T-helper 1 cell treated with Interleukin-12 subunit alpha and Interleukin-12 subunit beta and Interleukin-4 antibody, amounts not matched to agents 30 μg/mL and 1 μg/mL, for 36 hours (primary cell): Measurements from ENCODE around the gene ZNF281.
"Not testable (repeated sequence)": the region's sequence is repeated elsewhere in the genome, so short reads cannot be mapped to it uniquely, and the experiment has no call there.

Source experiments
- H3K27ac Mint-ChIP-seq: one replicate; pipeline ENCODE4 v1.8.0; 2021; ENCODE audit warnings: mild to moderate bottlenecking, mixed read lengths
- H3K27me3 Mint-ChIP-seq: one replicate; pipeline ENCODE4 v1.8.0; 2021; ENCODE audit warnings: low read depth, mixed read lengths
- H3K36me3 Mint-ChIP-seq: one replicate; pipeline ENCODE4 v1.8.0; 2021; ENCODE audit warnings: low read depth, mixed read lengths
- H3K4me1 Mint-ChIP-seq: one replicate; pipeline ENCODE4 v1.8.0; 2021; ENCODE audit warnings: low read depth, mixed read lengths
- H3K4me3 Mint-ChIP-seq: one replicate; pipeline ENCODE4 v1.8.0; 2021; ENCODE audit warnings: mild to moderate bottlenecking, moderate library complexity, mixed read lengths
- H3K9me3 Mint-ChIP-seq: one replicate; pipeline ENCODE4 v1.8.0; 2021; ENCODE audit warnings: mixed read lengths

The ZNF281 gene

GRCh38 chr1:200369131-200369530 lies 40.7 kb downstream of the ZNF281 start:
- H3K4me1 Mint-ChIP-seq: peaks cover under 1% of the 10 kb centered on the region
- H3K9me3 Mint-ChIP-seq: no peaks in the 10 kb centered on the region
- H3K4me3 Mint-ChIP-seq: no peak overlapping the region
- no peak overlapping the region for H3K27ac Mint-ChIP-seq
- peaks cover 7% of the 10 kb centered on the region for H3K27me3 Mint-ChIP-seq
- no peaks in the 10 kb centered on the region for H3K36me3 Mint-ChIP-seq

GRCh38 chr1:200368556-200368955 lies 41.3 kb downstream of the ZNF281 start:
- Mint-ChIP-seq H3K27ac (no peak overlapping the region), H3K36me3 (no peaks in the 10 kb centered on the region), H3K4me3 (no peak overlapping the region), H3K27me3 (peaks cover 5% of the 10 kb centered on the region), H3K9me3 (no peaks in the 10 kb centered on the region), H3K4me1 (peaks cover 2% of the 10 kb centered on the region)

GRCh38 chr1:200367841-200368534 lies 41.8 kb downstream of the ZNF281 start:
- Mint-ChIP-seq H3K9me3 (no peaks in the 10 kb centered on the region), H3K27ac (no peak overlapping the region), H3K4me3 (no peak overlapping the region), H3K27me3 (peaks cover 4% of the 10 kb centered on the region), H3K4me1 (peaks cover 2% of the 10 kb centered on the region), H3K36me3 (no peaks in the 10 kb centered on the region)

- Mint-ChIP-seq H3K36me3 (no peaks in the 10 kb centered on the region), H3K9me3 (no peaks in the 10 kb centered on the region), H3K4me3 (no peak overlapping the region), H3K4me1 (peaks cover 2% of the 10 kb centered on the region), H3K27ac (no peak overlapping the region), H3K27me3 (no peaks in the 10 kb centered on the region)
Observed at GRCh38 chr1:200366577-200367253, 43.1 kb downstream of the ZNF281 start.

- no peak overlapping the region for H3K4me3 Mint-ChIP-seq
- H3K4me1 Mint-ChIP-seq: peaks cover 2% of the 10 kb centered on the region
- no peaks in the 10 kb centered on the region for H3K9me3 Mint-ChIP-seq
- no peaks in the 10 kb centered on the region for H3K36me3 Mint-ChIP-seq
- no peaks in the 10 kb centered on the region for H3K27me3 Mint-ChIP-seq
- no peak overlapping the region for H3K27ac Mint-ChIP-seq
Observed at GRCh38 chr1:200365897-200366426, 43.9 kb downstream of the ZNF281 start.

GRCh38 chr1:200364831-200365230 lies 45.0 kb downstream of the ZNF281 start:
- Mint-ChIP-seq H3K4me3 (no peak overlapping the region), H3K27me3 (no peaks in the 10 kb centered on the region)

GRCh38 chr1:200364091-200364759 lies 45.6 kb downstream of the ZNF281 start:
- H3K27me3 Mint-ChIP-seq: no peaks in the 10 kb centered on the region
- no peak overlapping the region for H3K27ac Mint-ChIP-seq
- no peak overlapping the region for H3K4me3 Mint-ChIP-seq
- no peaks in the 10 kb centered on the region for H3K36me3 Mint-ChIP-seq
- H3K4me1 Mint-ChIP-seq: peaks cover 2% of the 10 kb centered on the region
- no peaks in the 10 kb centered on the region for H3K9me3 Mint-ChIP-seq

More at GRCh38 chr1:200364831-200365230, 45.0 kb downstream of the ZNF281 start:
- peaks cover 2% of the 10 kb centered on the region for H3K4me1 Mint-ChIP-seq
- H3K9me3 Mint-ChIP-seq: no peaks in the 10 kb centered on the region
- no peak overlapping the region for H3K27ac Mint-ChIP-seq
- no peaks in the 10 kb centered on the region for H3K36me3 Mint-ChIP-seq

GRCh38 chr1:200363264-200363933 lies 46.4 kb downstream of the ZNF281 start:
- Mint-ChIP-seq H3K27ac (no peak overlapping the region), H3K4me1 (peaks cover 2% of the 10 kb centered on the region), H3K9me3 (no peaks in the 10 kb centered on the region), H3K36me3 (no peaks in the 10 kb centered on the region), H3K4me3 (no peak overlapping the region), H3K27me3 (peaks cover 1% of the 10 kb centered on the region)

GRCh38 chr1:200362421-200362820 lies 47.4 kb downstream of the ZNF281 start:
- Mint-ChIP-seq H3K27ac (no peak overlapping the region), H3K4me1 (peaks cover 2% of the 10 kb centered on the region), H3K36me3 (no peaks in the 10 kb centered on the region), H3K9me3 (no peaks in the 10 kb centered on the region), H3K4me3 (no peak overlapping the region), H3K27me3 (peaks cover 4% of the 10 kb centered on the region)

- peaks cover 11% of the 10 kb centered on the region for H3K4me1 Mint-ChIP-seq
- no peak overlapping the region for H3K4me3 Mint-ChIP-seq
- H3K27me3 Mint-ChIP-seq: peaks cover 4% of the 10 kb centered on the region
- no peaks in the 10 kb centered on the region for H3K9me3 Mint-ChIP-seq
- H3K36me3 Mint-ChIP-seq: no peaks in the 10 kb centered on the region
- no peak overlapping the region for H3K27ac Mint-ChIP-seq
Observed at GRCh38 chr1:200359610-200360163, 50.1 kb downstream of the ZNF281 start.

- H3K9me3 Mint-ChIP-seq, H3K27me3 Mint-ChIP-seq, H3K27ac Mint-ChIP-seq, H3K36me3 Mint-ChIP-seq, H3K4me3 Mint-ChIP-seq: not testable (repeated sequence)
- H3K4me1 Mint-ChIP-seq: peaks cover 26% of the 10 kb centered on the region
Observed at GRCh38 chr1:200357925-200358324, 51.9 kb downstream of the ZNF281 start.

GRCh38 chr1:200355801-200356200 lies 54.0 kb downstream of the ZNF281 start:
- Mint-ChIP-seq H3K27me3 (peaks cover 4% of the 10 kb centered on the region), H3K36me3 (peaks cover 2% of the 10 kb centered on the region), H3K9me3 (no peaks in the 10 kb centered on the region), H3K4me1 (peaks cover 39% of the 10 kb centered on the region), H3K27ac (peak overlapping the region; percentile 56), H3K4me3 (peak overlapping the region; percentile 33)
